ENCODE results near the gene WDR7. TPM values are rescaled to one million over a fixed set of nuclear protein-coding genes. Genes with fewer than 3 reads are reported as not detected.
A peak's percentile ranks its signal among the peaks of the same experiment; 100 is the strongest.

The WDR7 gene
- total and polyA plus RNA-seq, 2 of the 4 experiments (the other 2 are of a cell fraction), result 3.7 to 23.3 TPM

DNA sequence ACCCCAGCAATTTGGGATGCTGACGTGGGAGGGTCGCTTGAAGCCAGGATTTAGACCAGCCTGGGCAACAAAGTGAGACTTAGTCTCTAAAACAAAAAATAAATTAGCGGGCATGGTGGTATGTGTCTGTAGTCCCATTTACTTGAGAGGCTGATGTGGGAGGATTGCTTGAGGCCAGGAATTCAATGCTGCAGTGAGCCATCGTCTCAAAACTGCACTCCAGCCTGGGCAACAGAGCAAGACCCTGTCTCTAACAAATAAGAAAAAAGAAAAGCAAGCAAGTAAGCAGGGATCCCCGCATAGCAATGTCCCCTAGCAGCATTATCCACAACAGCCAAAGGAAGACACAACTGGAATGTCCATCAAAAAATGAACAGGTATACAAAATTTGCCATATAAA lies 16.2 kb upstream of the WDR7 start (continued):
- TF ChIP-seq, protein P1, sequence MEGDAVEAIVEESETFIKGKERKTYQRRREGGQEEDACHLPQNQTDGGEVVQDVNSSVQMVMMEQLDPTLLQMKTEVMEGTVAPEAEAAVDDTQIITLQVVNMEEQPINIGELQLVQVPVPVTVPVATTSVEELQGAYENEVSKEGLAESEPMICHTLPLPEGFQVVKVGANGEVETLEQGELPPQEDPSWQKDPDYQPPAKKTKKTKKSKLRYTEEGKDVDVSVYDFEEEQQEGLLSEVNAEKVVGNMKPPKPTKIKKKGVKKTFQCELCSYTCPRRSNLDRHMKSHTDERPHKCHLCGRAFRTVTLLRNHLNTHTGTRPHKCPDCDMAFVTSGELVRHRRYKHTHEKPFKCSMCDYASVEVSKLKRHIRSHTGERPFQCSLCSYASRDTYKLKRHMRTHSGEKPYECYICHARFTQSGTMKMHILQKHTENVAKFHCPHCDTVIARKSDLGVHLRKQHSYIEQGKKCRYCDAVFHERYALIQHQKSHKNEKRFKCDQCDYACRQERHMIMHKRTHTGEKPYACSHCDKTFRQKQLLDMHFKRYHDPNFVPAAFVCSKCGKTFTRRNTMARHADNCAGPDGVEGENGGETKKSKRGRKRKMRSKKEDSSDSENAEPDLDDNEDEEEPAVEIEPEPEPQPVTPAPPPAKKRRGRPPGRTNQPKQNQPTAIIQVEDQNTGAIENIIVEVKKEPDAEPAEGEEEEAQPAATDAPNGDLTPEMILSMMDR (conservative IDR thresholded peaks at IDR 0.05; ENCODE audit: low read depth, low read length), result no peak
- no peak for TF ChIP-seq BHLHE40 (IDR thresholded peaks at IDR 0.05; ENCODE audit: low read depth, low read length)

DNA sequence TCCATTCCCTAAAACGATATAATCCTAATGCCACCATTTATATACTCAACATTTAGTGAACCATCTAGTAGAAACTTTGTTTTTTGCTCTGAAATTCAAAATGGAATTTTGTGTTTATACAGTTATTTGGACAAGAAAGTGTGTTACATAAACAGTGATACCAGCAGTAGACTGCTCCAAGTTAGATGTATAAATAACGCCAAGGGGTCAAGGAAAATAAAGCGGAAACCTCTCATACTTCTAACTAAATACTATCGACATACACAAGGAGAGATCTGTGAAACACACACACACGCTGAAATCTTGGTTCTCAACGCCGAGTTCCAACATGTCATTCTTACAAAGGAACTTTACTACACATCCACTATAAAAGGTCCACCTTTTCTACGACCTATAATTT lies 14.0 kb upstream of the WDR7 start:
- dilution Hi-C loops (cut with HindIII; ENCODE audit: low sequenced_read_pairs, unreplicated experiment) (no loop called here), intact Hi-C loops (cut with micrococcal nuclease) (no loop called here), in situ Hi-C loops (cut with MboI; ENCODE audit: low sequenced_read_pairs) (no loop called here)
- Histone ChIP-seq H3K79me1 (ENCODE audit: low read depth in 1 of 2, low read length in 2 of 2) (peaks cover 0 to 17% of the 10 kb centered on the region in 2 experiments; a peak in 2 of 4 replicates), H3K9me3 (ENCODE audit: control insufficient read depth, insufficient read depth, low read length) (no peaks in the 10 kb centered on the region), H4K20me1 (ENCODE audit: insufficient read depth, low read length) (peaks cover 51% of the 10 kb centered on the region), H3K27me3 (ENCODE audit: control insufficient read depth, insufficient read depth, low read length) (no peaks in the 10 kb centered on the region), H2BK120ac (ENCODE audit: low read depth, low read length) (no peak overlapping the region), H4K5ac (ENCODE audit: low read depth, low read length) (no peak overlapping the region), H4K8ac (ENCODE audit: low read depth in 2 of 2, low read length in 2 of 2) (0 out of 4 replicates have a peak overlapping the region, but pooled peaks of 1 of the 2 experiments have one; percentile 45), H3K56ac (ENCODE audit: extremely low read depth, insufficient read depth, low read length) (peak overlapping the region; percentile 87), H4K91ac (ENCODE audit: insufficient read depth, low read depth, low read length) (no peak overlapping the region), H3K9me1 (ENCODE audit: insufficient read depth, low read length) (no peaks in the 10 kb centered on the region), H2AK5ac (ENCODE audit: low read depth, low read length) (no peak overlapping the region), H2BK15ac (ENCODE audit: low read depth, low read length) (no peak overlapping the region), H2BK20ac (ENCODE audit: low read depth, low read length) (no peak overlapping the region), H2AK9ac (replicated peaks; ENCODE audit: low read depth, low read length, poor library complexity) (no peak overlapping the region), H3K23ac (ENCODE audit: low read depth, low read length) (peak overlapping the region; percentile 93; the same call in 1 of the 2 replicates), H2BK5ac (ENCODE audit: low read depth, low read length, poor library complexity, severe bottlenecking) (peak overlapping the region; percentile 92), H2AFZ (replicated peaks; ENCODE audit: low read length, poor library complexity) (no peak overlapping the region), H3K4me2 (ENCODE audit: low read depth, low read length) (peak overlapping the region; percentile 80), H3K4ac (ENCODE audit: low read depth, low read length) (peak overlapping the region; percentile 90; the same call in 1 of the 2 replicates), H3K4me1 (ENCODE audit: control insufficient read depth, insufficient read depth, low read length) (peaks cover 3% of the 10 kb centered on the region; the same call in 1 of the 2 replicates), H3K36me3 (ENCODE audit: control insufficient read depth, insufficient read depth, low read length) (no peaks in the 10 kb centered on the region), H3K18ac (ENCODE audit: low read depth, low read length) (peak overlapping the region; percentile 55; the same call in 1 of the 2 replicates), H3K27ac (ENCODE audit: insufficient read depth, low read length) (peak overlapping the region; percentile 91; the same call in 1 of the 2 replicates), H3K4me3 (ENCODE audit: insufficient read depth, low read depth, low read length) (peak overlapping the region; percentile 94), H3K9ac (ENCODE audit: low read depth, low read length) (peak overlapping the region; percentile 96), H3K14ac (replicated peaks; ENCODE audit: low read depth, low read length) (peak overlapping the region; percentile 91; the same call in 1 of the 2 replicates)
- TF ChIP-seq RAD21 (IDR thresholded peaks at IDR 0.05; ENCODE audit: low read length) (no peak), MAFK (IDR thresholded peaks at IDR 0.05; ENCODE audit: low read depth, low read length) (no peak), SMC3 (IDR thresholded peaks at IDR 0.05; ENCODE audit: low read depth, low read length) (no peak), BHLHE40 (IDR thresholded peaks at IDR 0.05; ENCODE audit: low read depth, low read length) (no peak), FOS (IDR thresholded peaks at IDR 0.05; ENCODE audit: low read depth, low read length) (no peak), CEBPB (IDR thresholded peaks at IDR 0.05; ENCODE audit: low read depth, low read length) (no peak), MXI1 (IDR thresholded peaks at IDR 0.05; ENCODE audit: borderline replicate concordance, low read depth, low read length) (no peak), RCOR1 (IDR thresholded peaks at IDR 0.05; ENCODE audit: insufficient replicate concordance, low read length) (no peak)
- TF ChIP-seq, protein P2, sequence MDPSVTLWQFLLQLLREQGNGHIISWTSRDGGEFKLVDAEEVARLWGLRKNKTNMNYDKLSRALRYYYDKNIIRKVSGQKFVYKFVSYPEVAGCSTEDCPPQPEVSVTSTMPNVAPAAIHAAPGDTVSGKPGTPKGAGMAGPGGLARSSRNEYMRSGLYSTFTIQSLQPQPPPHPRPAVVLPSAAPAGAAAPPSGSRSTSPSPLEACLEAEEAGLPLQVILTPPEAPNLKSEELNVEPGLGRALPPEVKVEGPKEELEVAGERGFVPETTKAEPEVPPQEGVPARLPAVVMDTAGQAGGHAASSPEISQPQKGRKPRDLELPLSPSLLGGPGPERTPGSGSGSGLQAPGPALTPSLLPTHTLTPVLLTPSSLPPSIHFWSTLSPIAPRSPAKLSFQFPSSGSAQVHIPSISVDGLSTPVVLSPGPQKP (IDR thresholded peaks at IDR 0.05; ENCODE audit: borderline replicate concordance, low read depth, low read length), result no peak
- TF ChIP-seq, protein P1 (conservative IDR thresholded peaks at IDR 0.05; ENCODE audit: low read depth, low read length), result no peak
- ATAC-seq (ENCODE audit: low read depth) (peak; percentile 6; the same call in 1 of the 2 replicates), DNase-seq (peak; percentile 27)
- WGBS, 2 experiments (ENCODE audit: extremely low coverage in 2 of 2, insufficient read length in 1 of 2), result 0% methylated on average over 2 of the region's 8 CpGs; no CpG with 5 or more reads in 1 of the 2 experiments
- POLR2A ChIA-PET (ENCODE audit: unreplicated experiment), result no interaction called here
- TSS peak; percentile 59 for BruUV-seq (replicated peaks)
- CTCF ChIA-PET, result no interaction called here
